Measurements from ENCODE around the gene MBL2. TPM values are rescaled to one million over a fixed set of nuclear protein-coding genes. Genes with fewer than 3 reads are reported as not detected.

Gene MBL2
- total RNA-seq, 2 donors from 2014 or later = not detected

DNA sequence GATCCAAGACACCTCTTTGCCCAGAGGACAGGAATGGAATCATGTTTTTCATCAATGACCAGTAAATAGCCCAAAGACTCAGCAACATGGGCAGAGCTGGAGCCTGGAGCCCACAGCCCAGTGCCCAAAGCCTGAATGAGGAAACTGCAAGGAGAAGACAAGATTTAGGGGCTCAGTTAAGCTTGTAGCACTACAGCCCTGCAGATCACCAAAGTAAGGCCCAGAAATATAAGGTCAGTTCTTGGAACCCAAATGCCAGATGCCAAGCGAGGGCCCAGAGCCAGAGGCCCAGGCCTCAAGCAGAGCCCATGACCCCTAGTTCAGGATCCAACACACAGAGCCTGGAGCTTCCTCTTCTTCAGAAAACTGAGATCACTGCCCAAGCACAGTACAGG, 32.4 kb downstream of the MBL2 start:
- H3K27me3 ChIP-seq (ENCODE audit: control insufficient read depth, insufficient read depth, low read length, poor library complexity, severe bottlenecking) = no peaks in the 10 kb centered on the region
- no peak overlapping the region for H3K4me3 ChIP-seq (ENCODE audit: low read length)
- no peak for DNase-seq
- no peak overlapping the region for H3K27ac Mint-ChIP-seq
- 98% methylated on average over 1 of the region's 1 CpG; no CpG with 5 or more reads in 1 of the 2 experiments for WGBS, 2 experiments (ENCODE audit: insufficient coverage in 1 of 2, insufficient read length in 1 of 2)
- no peaks in the 10 kb centered on the region for H3K27me3 Mint-ChIP-seq (ENCODE audit: insufficient read depth)
- no peak overlapping the region for H3K27ac ChIP-seq (ENCODE audit: low read depth, low read length)
- no peak overlapping the region for H3K9ac ChIP-seq (ENCODE audit: extremely low read depth, low read length, poor library complexity, severe bottlenecking)
- no peaks in the 10 kb centered on the region for H3K4me1 ChIP-seq (ENCODE audit: control insufficient read depth, insufficient read depth, low read length)
- no peaks in the 10 kb centered on the region for H3K36me3 Mint-ChIP-seq (ENCODE audit: low read depth)
- H3K4me3 Mint-ChIP-seq = no peak overlapping the region
- no peaks in the 10 kb centered on the region for H3K36me3 ChIP-seq (ENCODE audit: control insufficient read depth, insufficient read depth, low read length)
- peaks cover 12% of the 10 kb centered on the region for H3K9me3 ChIP-seq (ENCODE audit: control insufficient read depth, low read length)
- no peaks in the 10 kb centered on the region for H3K4me1 Mint-ChIP-seq
- TF ChIP-seq, protein P1, sequence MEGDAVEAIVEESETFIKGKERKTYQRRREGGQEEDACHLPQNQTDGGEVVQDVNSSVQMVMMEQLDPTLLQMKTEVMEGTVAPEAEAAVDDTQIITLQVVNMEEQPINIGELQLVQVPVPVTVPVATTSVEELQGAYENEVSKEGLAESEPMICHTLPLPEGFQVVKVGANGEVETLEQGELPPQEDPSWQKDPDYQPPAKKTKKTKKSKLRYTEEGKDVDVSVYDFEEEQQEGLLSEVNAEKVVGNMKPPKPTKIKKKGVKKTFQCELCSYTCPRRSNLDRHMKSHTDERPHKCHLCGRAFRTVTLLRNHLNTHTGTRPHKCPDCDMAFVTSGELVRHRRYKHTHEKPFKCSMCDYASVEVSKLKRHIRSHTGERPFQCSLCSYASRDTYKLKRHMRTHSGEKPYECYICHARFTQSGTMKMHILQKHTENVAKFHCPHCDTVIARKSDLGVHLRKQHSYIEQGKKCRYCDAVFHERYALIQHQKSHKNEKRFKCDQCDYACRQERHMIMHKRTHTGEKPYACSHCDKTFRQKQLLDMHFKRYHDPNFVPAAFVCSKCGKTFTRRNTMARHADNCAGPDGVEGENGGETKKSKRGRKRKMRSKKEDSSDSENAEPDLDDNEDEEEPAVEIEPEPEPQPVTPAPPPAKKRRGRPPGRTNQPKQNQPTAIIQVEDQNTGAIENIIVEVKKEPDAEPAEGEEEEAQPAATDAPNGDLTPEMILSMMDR (conservative IDR thresholded peaks at IDR 0.05) = no peak
- peaks cover 20% of the 10 kb centered on the region for H3K9me3 Mint-ChIP-seq

DNA sequence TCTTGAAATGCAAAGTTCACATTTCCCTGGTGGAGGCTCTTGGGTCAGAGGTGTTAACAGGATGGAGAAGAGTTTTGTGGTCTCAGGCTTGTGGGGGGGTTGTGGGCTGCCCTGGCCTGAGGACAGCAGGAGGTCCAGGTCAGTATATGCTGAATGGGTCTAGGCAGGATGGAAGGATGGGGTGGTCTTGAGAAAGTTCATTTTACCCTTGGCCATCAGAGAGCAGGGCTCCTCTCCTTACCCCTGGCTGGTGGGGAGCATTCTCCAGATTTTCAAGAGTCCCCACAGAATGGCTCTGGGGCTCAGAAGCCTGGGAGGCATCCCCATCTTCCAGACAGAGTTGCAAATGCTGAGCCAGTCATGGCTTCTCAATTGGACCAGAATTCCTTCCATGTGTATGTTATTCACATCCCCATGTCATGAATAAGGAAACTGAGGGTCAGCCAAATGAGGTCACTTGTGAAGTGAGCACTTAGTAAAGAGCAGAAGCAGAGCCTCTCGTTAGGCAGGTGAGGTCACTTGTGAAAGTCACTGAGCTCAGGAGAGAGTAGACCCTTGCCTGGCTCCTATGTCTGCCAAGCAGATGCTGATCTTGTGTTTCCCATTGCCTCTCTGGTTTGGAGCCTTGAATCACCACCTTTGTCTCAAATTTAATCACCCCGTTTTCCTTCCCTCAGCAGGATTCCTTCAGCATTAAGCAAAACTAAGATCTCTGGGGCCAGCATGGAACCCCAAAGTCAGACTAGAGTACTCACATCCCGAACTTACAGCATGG, 33.0 kb downstream of the MBL2 start:
- Mint-ChIP-seq H3K4me3 (no peak overlapping the region), H3K9me3 (peaks cover 20% of the 10 kb centered on the region)
- WGBS, 2 experiments (ENCODE audit: insufficient coverage in 1 of 2, insufficient read length in 1 of 2) = 55 to 74% methylated on average over 1 to 3 of the region's 3 CpGs

DNA sequence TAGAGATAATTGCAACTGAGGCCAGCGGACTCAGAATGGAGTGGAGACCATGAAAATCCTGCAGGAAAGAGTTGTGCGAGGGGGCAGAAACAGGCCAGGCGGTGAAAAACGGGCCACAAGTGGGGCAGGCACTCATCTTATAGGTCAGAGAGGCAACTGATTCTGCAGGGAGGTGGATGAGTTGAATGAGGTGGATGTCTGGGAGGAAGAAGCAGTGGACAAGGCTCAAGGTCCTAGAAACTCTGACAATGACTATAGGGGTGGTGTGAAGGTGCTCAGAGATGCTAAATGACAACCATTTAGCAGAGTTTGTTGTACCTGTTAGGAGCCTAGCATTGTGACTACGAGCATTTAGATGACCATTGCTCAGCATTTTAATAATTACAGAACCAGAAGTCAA, 33.6 kb downstream of the MBL2 start:
- Histone ChIP-seq H3K9me3 (ENCODE audit: control insufficient read depth, low read length) (peaks cover 12% of the 10 kb centered on the region), H3K4me1 (ENCODE audit: control insufficient read depth, insufficient read depth, low read length) (no peaks in the 10 kb centered on the region), H3K36me3 (ENCODE audit: control insufficient read depth, insufficient read depth, low read length) (no peaks in the 10 kb centered on the region), H3K4me3 (ENCODE audit: low read length) (no peak overlapping the region), H3K9ac (ENCODE audit: extremely low read depth, low read length, poor library complexity, severe bottlenecking) (no peak overlapping the region), H3K27ac (ENCODE audit: low read depth, low read length) (no peak overlapping the region), H3K27me3 (ENCODE audit: control insufficient read depth, insufficient read depth, low read length, poor library complexity, severe bottlenecking) (no peaks in the 10 kb centered on the region)
- Mint-ChIP-seq H3K4me3 (no peak overlapping the region), H3K4me1 (no peaks in the 10 kb centered on the region), H3K27me3 (ENCODE audit: insufficient read depth) (no peaks in the 10 kb centered on the region), H3K27ac (no peak overlapping the region), H3K36me3 (ENCODE audit: low read depth) (no peaks in the 10 kb centered on the region), H3K9me3 (peaks cover 20% of the 10 kb centered on the region)
- WGBS, 2 experiments (ENCODE audit: insufficient coverage in 1 of 2, insufficient read length in 1 of 2) = 87 to 98% methylated on average over 4 to 5 of the region's 5 CpGs
- no peak for DNase-seq
- TF ChIP-seq, protein P1 (conservative IDR thresholded peaks at IDR 0.05) = no peak

More for the DNA sequence above, 33.0 kb downstream of the MBL2 start:
- H3K4me1 Mint-ChIP-seq = no peaks in the 10 kb centered on the region
- Histone ChIP-seq H3K4me1 (ENCODE audit: control insufficient read depth, insufficient read depth, low read length) (no peaks in the 10 kb centered on the region), H3K4me3 (ENCODE audit: low read length) (no peak overlapping the region), H3K27me3 (ENCODE audit: control insufficient read depth, insufficient read depth, low read length, poor library complexity, severe bottlenecking) (no peaks in the 10 kb centered on the region), H3K9me3 (ENCODE audit: control insufficient read depth, low read length) (peaks cover 12% of the 10 kb centered on the region), H3K36me3 (ENCODE audit: control insufficient read depth, insufficient read depth, low read length) (no peaks in the 10 kb centered on the region), H3K27ac (ENCODE audit: low read depth, low read length) (no peak overlapping the region), H3K9ac (ENCODE audit: extremely low read depth, low read length, poor library complexity, severe bottlenecking) (no peak overlapping the region)
- H3K36me3 Mint-ChIP-seq (ENCODE audit: low read depth) = no peaks in the 10 kb centered on the region
- no peak overlapping the region for H3K27ac Mint-ChIP-seq
- no peak for DNase-seq
- TF ChIP-seq, protein P1 (conservative IDR thresholded peaks at IDR 0.05) = no peak
- H3K27me3 Mint-ChIP-seq (ENCODE audit: insufficient read depth) = no peaks in the 10 kb centered on the region

Measured in endodermal cell (in vitro differentiated cells).